ENCODE data around the gene SNX18. TPM values are rescaled to one million over a fixed set of nuclear protein-coding genes. Genes with fewer than 3 reads are reported as not detected.

SNX18 gene
- total and polyA plus RNA-seq, 2 donors (not counting 1 experiment from before 2014, with no cell fraction given): 10.6 to 31.6 TPM

- DNase-seq: no peak
- Mint-ChIP-seq H3K4me3 (no peak overlapping the region), H3K9me3 (ENCODE audit: insufficient read depth) (no peaks in the 10 kb centered on the region), H3K27ac (no peak overlapping the region), H3K27me3 (no peaks in the 10 kb centered on the region), H3K4me1 (peaks cover 23% of the 10 kb centered on the region)
- H3K27me3 ChIP-seq (replicated peaks in 1 of 4; ENCODE audit: control extremely low read depth in 1 of 4, control insufficient read depth in 3 of 4, insufficient read depth in 4 of 4, low read length in 3 of 4): no peaks in the 10 kb centered on the region
- CTCF ChIA-PET: no interaction called here
- peaks cover 4 to 8% of the 10 kb centered on the region in 2 donors for H3K4me1 ChIP-seq (ENCODE audit: control insufficient read depth in 2 of 2, insufficient read depth in 2 of 2, low read length in 2 of 2)
- WGBS (ENCODE audit: insufficient coverage): 100% methylated on average over 5 of the region's 6 CpGs
- H3K36me3 ChIP-seq (replicated peaks in 1 of 2; ENCODE audit: control extremely low read depth in 1 of 2, control insufficient read depth in 1 of 2, extremely low read depth in 1 of 2, insufficient read depth in 2 of 2, low read length in 1 of 2): peaks cover 16 to 20% of the 10 kb centered on the region in 2 experiments
- H3K27ac ChIP-seq (ENCODE audit: low read length in 2 of 2): no peak overlapping the region
- H2AFZ ChIP-seq (ENCODE audit: insufficient read depth, low read depth, low read length, poor library complexity, severe bottlenecking): no peak overlapping the region
- no peak for TF ChIP-seq EZH2 (IDR thresholded peaks at IDR 0.05; ENCODE audit: borderline replicate concordance, insufficient read depth, low read depth, low read length, poor library complexity, severe bottlenecking)
- no peak for TF ChIP-seq CTCF (IDR thresholded peaks at IDR 0.05)
- no peak overlapping the region for H3K9ac ChIP-seq (ENCODE audit: low read length)
- H3K79me2 ChIP-seq (ENCODE audit: control insufficient read depth, insufficient read depth, low read length): peaks cover 49% of the 10 kb centered on the region
- POLR2A ChIA-PET: no interaction called here
- no peak overlapping the region for H3K4me3 ChIP-seq (ENCODE audit: control extremely low read depth in 1 of 5, extremely low read depth in 1 of 5, insufficient read depth in 1 of 5, low read depth in 2 of 5, low read length in 4 of 5)
- H3K9me3 ChIP-seq (ENCODE audit: control extremely low read depth in 1 of 3, control insufficient read depth in 2 of 3, insufficient read depth in 1 of 3, low read length in 2 of 3): no peaks in the 10 kb centered on the region
- peaks cover 71% of the 10 kb centered on the region for H4K20me1 ChIP-seq (ENCODE audit: control insufficient read depth, insufficient read depth, low read length, poor library complexity, severe bottlenecking)
- ATAC-seq (ENCODE audit: low read depth): no peak
- H3K4me2 ChIP-seq (replicated peaks; ENCODE audit: low read depth, low read length, poor library complexity, severe bottlenecking): no peak overlapping the region
- intact Hi-C loops (cut with micrococcal nuclease): no loop called here
Observed at GRCh38 chr5:54545796-54546195, 28.2 kb downstream of the SNX18 start.

DNA sequence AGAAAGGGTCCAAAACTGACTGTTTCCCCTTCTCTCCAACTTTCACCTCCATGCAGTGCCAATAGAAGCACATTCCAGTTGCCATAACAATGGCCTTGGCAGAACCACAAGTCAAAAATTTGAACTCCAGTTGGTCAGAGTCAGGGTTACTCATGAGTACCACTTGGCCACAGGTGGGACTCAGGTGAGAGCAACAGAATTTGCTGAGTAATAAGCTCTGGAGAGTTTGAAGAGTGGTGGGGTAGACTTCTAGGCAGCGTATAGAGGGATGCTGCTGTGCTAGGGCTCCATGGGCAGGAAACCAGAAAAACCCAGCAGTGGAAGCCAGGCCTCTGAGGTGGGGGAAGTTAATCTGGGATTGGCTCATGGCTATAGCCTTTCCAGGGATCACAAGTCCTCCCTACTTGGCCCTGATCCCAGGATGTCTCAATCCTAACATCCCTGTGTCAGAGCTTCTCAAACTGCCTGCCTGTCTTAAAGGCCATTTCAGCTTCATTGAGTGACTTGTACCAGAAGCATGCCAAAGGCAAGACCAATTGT, 30.2 kb downstream of the SNX18 start:
- POLR2A ChIA-PET: no interaction called here
- intact Hi-C loops (cut with micrococcal nuclease): no loop called here

More for the DNA sequence above, 30.2 kb downstream of the SNX18 start:
- peaks cover 29% of the 10 kb centered on the region for H3K79me2 ChIP-seq (ENCODE audit: control insufficient read depth, insufficient read depth, low read length)
- no peak overlapping the region for H3K4me3 ChIP-seq (ENCODE audit: control extremely low read depth in 1 of 5, extremely low read depth in 1 of 5, insufficient read depth in 1 of 5, low read depth in 2 of 5, low read length in 4 of 5)
- TF ChIP-seq EZH2 (IDR thresholded peaks at IDR 0.05; ENCODE audit: borderline replicate concordance, insufficient read depth, low read depth, low read length, poor library complexity, severe bottlenecking) (no peak), CTCF (IDR thresholded peaks at IDR 0.05) (no peak)
- no peak for ATAC-seq (ENCODE audit: low read depth)
- H3K4me3 Mint-ChIP-seq: no peak overlapping the region
- no peaks in the 10 kb centered on the region for H3K9me3 Mint-ChIP-seq (ENCODE audit: insufficient read depth)
- no peak overlapping the region for H3K9ac ChIP-seq (ENCODE audit: low read length)
- no peaks in the 10 kb centered on the region for H3K9me3 ChIP-seq (ENCODE audit: control extremely low read depth in 1 of 3, control insufficient read depth in 2 of 3, insufficient read depth in 1 of 3, low read length in 2 of 3)
- WGBS (ENCODE audit: insufficient coverage): 100% methylated on average over 1 of the region's 1 CpG
- H2AFZ ChIP-seq (ENCODE audit: insufficient read depth, low read depth, low read length, poor library complexity, severe bottlenecking): no peak overlapping the region
- H3K4me2 ChIP-seq (replicated peaks; ENCODE audit: low read depth, low read length, poor library complexity, severe bottlenecking): no peak overlapping the region
- no peaks in the 10 kb centered on the region for H3K27me3 ChIP-seq (replicated peaks in 1 of 4; ENCODE audit: control extremely low read depth in 1 of 4, control insufficient read depth in 3 of 4, insufficient read depth in 4 of 4, low read length in 3 of 4)
- H3K4me1 ChIP-seq (ENCODE audit: control insufficient read depth in 2 of 2, insufficient read depth in 2 of 2, low read length in 2 of 2): no peaks in the 10 kb centered on the region
- no peak for DNase-seq
- H3K4me1 Mint-ChIP-seq: peaks cover 8% of the 10 kb centered on the region
- peaks cover 16 to 20% of the 10 kb centered on the region in 2 experiments for H3K36me3 ChIP-seq (replicated peaks in 1 of 2; ENCODE audit: control extremely low read depth in 1 of 2, control insufficient read depth in 1 of 2, extremely low read depth in 1 of 2, insufficient read depth in 2 of 2, low read length in 1 of 2)
- peaks cover 58% of the 10 kb centered on the region for H4K20me1 ChIP-seq (ENCODE audit: control insufficient read depth, insufficient read depth, low read length, poor library complexity, severe bottlenecking)
- no peak overlapping the region for H3K27ac Mint-ChIP-seq
- no peaks in the 10 kb centered on the region for H3K27me3 Mint-ChIP-seq
- CTCF ChIA-PET: interaction anchor here (0.7 kb wide), 1 partner anchor 298 kb away, joined by 3 read pairs; no protein-coding TSS in a partner anchor
- H3K27ac ChIP-seq (ENCODE audit: low read length in 2 of 2): no peak overlapping the region
